ENCODE results near the gene IQSEC1. TPM values are rescaled to one million over a fixed set of nuclear protein-coding genes. Genes with fewer than 3 reads are reported as not detected.

IQSEC1 gene
- total and polyA plus RNA-seq, 2 donors (not counting 3 experiments of a cell fraction or from before 2014, with no cell fraction given), result 5.2 to 18.0 TPM

GRCh38 chr3:12955651-12956315 is 117.4 kb downstream of the IQSEC1 start:
- Histone ChIP-seq H3K9me1 (replicated peaks; ENCODE audit: control insufficient read depth, extremely low read depth, insufficient read depth, low read length) (no peaks in the 10 kb centered on the region), H3K4me3 (replicated peaks in 1 of 3; ENCODE audit: insufficient read depth in 1 of 3, low read depth in 1 of 3, low read length in 3 of 3) (no peak overlapping the region), H3K36me3 (ENCODE audit: control insufficient read depth in 2 of 2, extremely low read depth in 1 of 2, insufficient read depth in 2 of 2, low read length in 2 of 2) (no peaks in the 10 kb centered on the region), H3K9me3 (replicated peaks; ENCODE audit: control insufficient read depth, insufficient read depth, low read length) (no peaks in the 10 kb centered on the region), H4K20me1 (replicated peaks; ENCODE audit: control insufficient read depth, extremely low read depth, insufficient read depth, low read length) (no peaks in the 10 kb centered on the region), H3K27ac (ENCODE audit: insufficient read depth, low read depth, low read length) (no peak overlapping the region), H3K79me2 (ENCODE audit: control insufficient read depth, insufficient read depth, low read length) (no peaks in the 10 kb centered on the region), H3K27me3 (ENCODE audit: control insufficient read depth in 2 of 2, insufficient read depth in 2 of 2, low read length in 2 of 2) (no peaks in the 10 kb centered on the region), H3K4me2 (ENCODE audit: insufficient read depth, low read length) (no peak overlapping the region), H3K9ac (replicated peaks; ENCODE audit: extremely low read depth, insufficient read depth, low read length) (no peak overlapping the region), H3K4me1 (ENCODE audit: control insufficient read depth, extremely low read depth, insufficient read depth, low read length) (peaks cover 18% of the 10 kb centered on the region), H2AFZ (ENCODE audit: low read depth, low read length) (no peak overlapping the region)
- ChIA-PET CTCF (interaction anchor here (0.9 to 1.5 kb wide), 4 partner anchors 11 to 60 kb away, joined by 3 to 13 read pairs (median 5); no protein-coding TSS in a partner anchor), POLR2A (no interaction called here)
- dilution Hi-C loops (cut with MboI; ENCODE audit: extremely low pct_ligation_motif_present, low sequenced_read_pairs) (no loop called here), intact Hi-C loops (cut with micrococcal nuclease) (no loop called here)
- BruUV-seq (replicated peaks), result no TSS peak
- DNase-seq (ENCODE audit: low read depth, low spot score), result no peak
- TF ChIP-seq POLR2AphosphoS5 (IDR thresholded peaks at IDR 0.05; ENCODE audit: insufficient read depth, low read depth, low read length), result no peak
- TF ChIP-seq JUN (IDR thresholded peaks at IDR 0.05; ENCODE audit: borderline replicate concordance, insufficient read depth, insufficient read length, low read depth), result no peak
- no peak for TF ChIP-seq GATA2 (IDR thresholded peaks at IDR 0.05; ENCODE audit: insufficient read depth, insufficient read length, low read depth, low read length)
- TF ChIP-seq CTCF (IDR thresholded peaks at IDR 0.05; ENCODE audit: extremely low read depth in 1 of 2, insufficient read depth in 1 of 2, low read depth in 1 of 2, low read length in 2 of 2), result no peak
- TF ChIP-seq POLR2A (IDR thresholded peaks at IDR 0.05; ENCODE audit: low read depth, low read length), result no peak
- TF ChIP-seq MAX (IDR thresholded peaks at IDR 0.05; ENCODE audit: insufficient read depth, insufficient read length), result no peak
- TF ChIP-seq EZH2 (IDR thresholded peaks at IDR 0.05; ENCODE audit: borderline replicate concordance, low read depth, low read length, severe bottlenecking), result no peak
- TF ChIP-seq FOS (IDR thresholded peaks at IDR 0.05; ENCODE audit: borderline replicate concordance, insufficient read depth, low read length), result no peak
- TF ChIP-seq MYC (IDR thresholded peaks at IDR 0.05; ENCODE audit: low read depth, low read length), result no peak
- FAIRE-seq, result no peak
